ENCODE results near the gene TRAF4. TPM values are rescaled to one million over a fixed set of nuclear protein-coding genes. Genes with fewer than 3 reads are reported as not detected.

Gene TRAF4
- total RNA-seq, 2 donors from 2014 or later, result 116 to 136 TPM

Other genes with a start within 250 kb of the TRAF4 start
- under 1 TPM; 0.36 to 0.64 TPM for gene FOXN1, start 237.7 kb upstream of the TRAF4 start, total RNA-seq
- gene UNC119, start 191.4 kb upstream of the TRAF4 start, total RNA-seq, result 10 to 100 TPM; 26.7 to 32.4 TPM
- gene PIGS, start 172.5 kb upstream of the TRAF4 start, total RNA-seq, result 10 to 100 TPM; 82.5 to 94.6 TPM
- 10 to 100 TPM; 26.0 to 38.6 TPM for gene ALDOC, start 167.1 kb upstream of the TRAF4 start, total RNA-seq
- 10 to 100 TPM in 1 of 2 donors, 1 to 10 TPM in 1; 9.7 to 24.4 TPM for gene SPAG5, start 145.0 kb upstream of the TRAF4 start, total RNA-seq
- 10 to 100 TPM; 10.2 to 13.5 TPM for gene RSKR, start 129.8 kb upstream of the TRAF4 start, total RNA-seq
- gene BLTP2, start 98.9 kb upstream of the TRAF4 start, total RNA-seq, result 100 to 1,000 TPM; 129 to 135 TPM
- 10 to 100 TPM; 51.1 to 52.3 TPM for gene SDF2, start 82.1 kb upstream of the TRAF4 start, total RNA-seq
- 10 to 100 TPM; 43.8 to 50.5 TPM for gene SUPT6H, start 81.8 kb upstream of the TRAF4 start, total RNA-seq
- gene PROCA1, start 32.1 kb upstream of the TRAF4 start, total RNA-seq, result 1 to 10 TPM; 1.4 to 1.8 TPM
- 10 to 100 TPM in 1 of 2 donors, 1 to 10 TPM in 1; 6.9 to 17.4 TPM for gene RAB34, start 26.1 kb upstream of the TRAF4 start, total RNA-seq
- gene RPL23A, start 24.0 kb upstream of the TRAF4 start, total RNA-seq, result 1,000 to 10,000 TPM; 1,131 to 1,234 TPM
- gene TLCD1, start 17.8 kb upstream of the TRAF4 start, total RNA-seq, result 10 to 100 TPM in 1 of 2 donors, 1 to 10 TPM in 1; 7.1 to 12.8 TPM
- 1 to 10 TPM; 5.6 to 5.7 TPM for gene NEK8, start 15.2 kb upstream of the TRAF4 start, total RNA-seq
- 10 to 100 TPM; 28.9 to 33.0 TPM for gene FAM222B, start 98.8 kb downstream of the TRAF4 start, total RNA-seq
- 10 to 100 TPM; 30.8 to 33.9 TPM for gene ERAL1, start 111.0 kb downstream of the TRAF4 start, total RNA-seq
- 10 to 100 TPM; 82.4 to 91.5 TPM for gene FLOT2, start 153.7 kb downstream of the TRAF4 start, total RNA-seq
- gene DHRS13, start 159.1 kb downstream of the TRAF4 start, total RNA-seq, result 1 to 10 TPM; 6.3 to 7.5 TPM
- gene PHF12, start 207.5 kb downstream of the TRAF4 start, total RNA-seq, result 10 to 100 TPM; 33.1 to 42.3 TPM